Loucy (cell line): ENCODE measurements around the gene ADGRE2.

Source experiments
- H2AFZ ChIP-seq: fragments of 200-600 bp; sonication (generic); 2 replicates; pipeline ENCODE4 v1.6.0; 2016; ENCODE audit warnings: antibody characterized with exemption, mild to moderate bottlenecking, low read length, moderate library complexity
- H3F3A ChIP-seq: fragments of 200-600 bp; 2 replicates; pipeline ENCODE4 v1.6.0; 2016; ENCODE audit warnings: antibody characterized with exemption, low read depth, mild to moderate bottlenecking
- H3K27me3 ChIP-seq: fragments of 200-600 bp; sonication (generic); 2 replicates; pipeline ENCODE4 v1.6.1; 2014; ENCODE audit warnings: low read length, mild to moderate bottlenecking; ENCODE audit not compliant: insufficient read depth, poor library complexity, severe bottlenecking
- H3K36me3 ChIP-seq: fragments of 200-600 bp; sonication (generic); 2 replicates; pipeline ENCODE4 v1.6.1; 2016; ENCODE audit warnings: low read length; ENCODE audit not compliant: insufficient read depth
- H3K4me1 ChIP-seq: fragments of 200-600 bp; sonication (generic); 2 replicates; pipeline ENCODE4 v1.5.1; 2014; ENCODE audit warnings: low read length, mild to moderate bottlenecking; ENCODE audit not compliant: insufficient read depth, poor library complexity, severe bottlenecking
- H3K4me2 ChIP-seq: fragments of 200-600 bp; sonication (generic); 2 replicates; pipeline ENCODE4 v1.6.0; 2014; ENCODE audit warnings: antibody characterized with exemption, low read length, low read depth, mild to moderate bottlenecking; ENCODE audit not compliant: poor library complexity, severe bottlenecking
- H3K4me3 ChIP-seq: fragments of 200-600 bp; sonication (generic); 2 replicates; pipeline ENCODE4 v1.5.1; 2014; ENCODE audit warnings: low read length, mild to moderate bottlenecking, mixed read lengths; ENCODE audit not compliant: poor library complexity, severe bottlenecking
- H3K79me2 ChIP-seq: fragments of 200-600 bp; sonication (generic); 2 replicates; pipeline ENCODE4 v1.6.1; 2014; ENCODE audit warnings: low read length; ENCODE audit not compliant: insufficient read depth
- H3K9ac ChIP-seq: fragments of 200-600 bp; sonication (generic); 2 replicates; pipeline ENCODE4 v1.6.0; 2014; ENCODE audit warnings: mild to moderate bottlenecking, low read depth, low read length, moderate library complexity; ENCODE audit not compliant: poor library complexity, severe bottlenecking
- H3K9me2 ChIP-seq: fragments of 200-600 bp; sonication (generic); replicated peaks from 2 replicates; pipeline ENCODE4 v1.6.1; 2016; ENCODE audit warnings: low read depth, low read length, mixed read lengths
- H3K9me3 ChIP-seq: fragments of 200-600 bp; sonication (generic); 2 replicates; pipeline ENCODE4 v1.6.1; 2014; ENCODE audit warnings: mild to moderate bottlenecking, antibody characterized with exemption, low read length, low read depth; ENCODE audit not compliant: insufficient read depth
- H4K20me1 ChIP-seq: fragments of 200-600 bp; sonication (generic); 2 replicates; pipeline ENCODE4 v1.6.0; 2014; ENCODE audit warnings: antibody characterized with exemption, low read length, mild to moderate bottlenecking; ENCODE audit not compliant: insufficient read depth, poor library complexity, severe bottlenecking
- EZH2phosphoT487 ChIP-seq: fragments of 200-600 bp; IDR thresholded peaks from 2 replicates; pipeline ENCODE4 v1.6.1; 2018; ENCODE audit warnings: antibody characterized with exemption, mild to moderate bottlenecking, moderate library complexity, borderline replicate concordance
- TF ChIP-seq, protein P1 (sequence below): fragments of 200-600 bp; sonication (generic); conservative IDR thresholded peaks from 2 replicates; pipeline ENCODE4 v1.5.1; 2014; ENCODE audit warnings: mild to moderate bottlenecking, antibody characterized with exemption, low read length

Gene ADGRE2

DNA sequence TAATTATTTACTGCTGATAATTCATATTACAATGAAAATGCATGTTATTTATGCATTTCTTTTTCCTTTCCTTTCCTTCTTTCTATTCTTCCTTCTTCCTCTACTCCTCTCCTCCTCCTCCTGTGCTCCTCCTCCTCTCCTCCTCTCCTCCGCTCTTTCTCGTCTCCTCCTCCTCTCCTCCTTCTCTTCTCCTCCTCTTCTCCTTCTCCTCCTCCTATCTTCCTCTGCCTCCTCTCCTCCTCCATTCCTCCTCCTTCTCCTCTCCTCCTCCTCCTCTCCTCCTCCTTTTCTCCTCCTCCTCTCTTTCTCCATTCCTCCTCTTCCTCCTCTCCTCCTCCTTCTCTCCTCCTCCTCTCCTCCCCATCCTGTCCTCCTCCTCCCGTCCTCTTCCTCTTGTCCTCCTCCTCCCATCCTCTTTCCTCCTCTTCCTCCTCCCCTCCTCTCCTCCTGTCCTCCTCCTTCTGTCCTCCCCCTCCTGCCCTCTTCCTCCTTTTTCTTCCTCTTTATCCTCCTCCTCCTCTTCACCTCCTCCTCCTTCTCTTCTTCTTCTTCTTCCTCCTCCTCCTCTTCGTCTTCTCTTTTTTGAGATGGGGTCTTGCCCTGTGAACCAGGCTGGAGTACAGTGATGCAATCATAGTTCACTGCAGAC is 14.7 kb downstream of the ADGRE2 start:
- H3K4me2 ChIP-seq: no peak overlapping the region
- no peak overlapping the region for H2AFZ ChIP-seq
- no peak overlapping the region for H3K4me3 ChIP-seq
- H3K9me2 ChIP-seq: no peaks in the 10 kb centered on the region
- no peaks in the 10 kb centered on the region for H3K79me2 ChIP-seq
- no peaks in the 10 kb centered on the region for H3F3A ChIP-seq
- H3K9ac ChIP-seq: no peak overlapping the region
- no peaks in the 10 kb centered on the region for H3K27me3 ChIP-seq
- peaks cover 17% of the 10 kb centered on the region; the same call in 1 of the 2 replicates for H3K36me3 ChIP-seq
- no peaks in the 10 kb centered on the region for H3K9me3 ChIP-seq
- no peaks in the 10 kb centered on the region for H3K4me1 ChIP-seq
- TF ChIP-seq EZH2phosphoT487: no peak
- TF ChIP-seq, protein P1, sequence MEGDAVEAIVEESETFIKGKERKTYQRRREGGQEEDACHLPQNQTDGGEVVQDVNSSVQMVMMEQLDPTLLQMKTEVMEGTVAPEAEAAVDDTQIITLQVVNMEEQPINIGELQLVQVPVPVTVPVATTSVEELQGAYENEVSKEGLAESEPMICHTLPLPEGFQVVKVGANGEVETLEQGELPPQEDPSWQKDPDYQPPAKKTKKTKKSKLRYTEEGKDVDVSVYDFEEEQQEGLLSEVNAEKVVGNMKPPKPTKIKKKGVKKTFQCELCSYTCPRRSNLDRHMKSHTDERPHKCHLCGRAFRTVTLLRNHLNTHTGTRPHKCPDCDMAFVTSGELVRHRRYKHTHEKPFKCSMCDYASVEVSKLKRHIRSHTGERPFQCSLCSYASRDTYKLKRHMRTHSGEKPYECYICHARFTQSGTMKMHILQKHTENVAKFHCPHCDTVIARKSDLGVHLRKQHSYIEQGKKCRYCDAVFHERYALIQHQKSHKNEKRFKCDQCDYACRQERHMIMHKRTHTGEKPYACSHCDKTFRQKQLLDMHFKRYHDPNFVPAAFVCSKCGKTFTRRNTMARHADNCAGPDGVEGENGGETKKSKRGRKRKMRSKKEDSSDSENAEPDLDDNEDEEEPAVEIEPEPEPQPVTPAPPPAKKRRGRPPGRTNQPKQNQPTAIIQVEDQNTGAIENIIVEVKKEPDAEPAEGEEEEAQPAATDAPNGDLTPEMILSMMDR: no peak
- H4K20me1 ChIP-seq: no peaks in the 10 kb centered on the region

DNA sequence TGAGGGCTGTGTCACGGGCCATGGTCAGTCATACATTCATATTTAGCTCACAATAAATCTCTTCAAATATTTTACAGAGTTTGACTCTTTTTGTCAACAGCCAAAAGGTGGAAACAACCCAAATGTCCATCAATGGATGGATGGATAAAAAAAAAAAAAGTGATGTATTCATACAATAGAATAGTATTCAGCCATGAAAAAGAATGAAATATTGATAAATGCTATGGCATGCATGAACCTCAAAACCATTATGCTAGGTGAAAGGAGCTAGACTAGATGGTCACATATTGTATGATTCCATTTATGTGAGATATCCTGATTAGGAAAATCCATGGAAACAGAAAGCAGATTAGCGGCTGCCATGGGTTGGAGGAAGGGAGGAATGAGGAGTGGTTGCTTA is 16.2 kb downstream of the ADGRE2 start:
- H3K4me1 ChIP-seq: no peaks in the 10 kb centered on the region
- H3K9ac ChIP-seq: no peak overlapping the region
- H3K79me2 ChIP-seq: no peaks in the 10 kb centered on the region
- no peak overlapping the region for H2AFZ ChIP-seq
- H3F3A ChIP-seq: no peaks in the 10 kb centered on the region
- H4K20me1 ChIP-seq: no peaks in the 10 kb centered on the region
- no peak for TF ChIP-seq EZH2phosphoT487
- TF ChIP-seq, protein P1: no peak
- H3K9me3 ChIP-seq: no peaks in the 10 kb centered on the region
- no peak overlapping the region for H3K4me2 ChIP-seq
- no peaks in the 10 kb centered on the region for H3K9me2 ChIP-seq
- H3K4me3 ChIP-seq: no peak overlapping the region
- peaks cover 6% of the 10 kb centered on the region; the same call in 1 of the 2 replicates for H3K36me3 ChIP-seq
- no peaks in the 10 kb centered on the region for H3K27me3 ChIP-seq

- Histone ChIP-seq H3K9me2 (no peaks in the 10 kb centered on the region), H2AFZ (no peak overlapping the region), H3K9ac (no peak overlapping the region), H3K36me3 (peaks cover 6% of the 10 kb centered on the region; the same call in 1 of the 2 replicates), H3K27me3 (no peaks in the 10 kb centered on the region), H3K4me1 (no peaks in the 10 kb centered on the region), H3K4me3 (no peak overlapping the region), H3K79me2 (no peaks in the 10 kb centered on the region), H4K20me1 (no peaks in the 10 kb centered on the region), H3K4me2 (no peak overlapping the region), H3K9me3 (no peaks in the 10 kb centered on the region), H3F3A (no peaks in the 10 kb centered on the region)
- TF ChIP-seq EZH2phosphoT487: no peak
- TF ChIP-seq, protein P1: no peak
These were observed 16.8 kb downstream of the ADGRE2 start for GRCh38 chr19:14761607-14762006.
